Stomach (tissue), 9 donors: ENCODE measurements around the gene JMJD1C. TPM values are rescaled to one million over a fixed set of nuclear protein-coding genes. Genes with fewer than 3 reads are reported as not detected.

Experiments
- DNase-seq, 2 donors: peaks; one replicate each; pipeline versions ENCODE4 v3.0.0 to v3.0.0-alpha.2; 2013 to 2019
- H3K27ac ChIP-seq, 5 donors: fragments of 200-600 bp in 4 of 5; sonication (generic) in 4 of 5; one replicate each; pipeline ENCODE4 v1.5.1; 2013 to 2019; ENCODE audit warnings: mild to moderate bottlenecking in 1 of 5, moderate library complexity in 1 of 5
- H3K27me3 ChIP-seq, 3 donors: fragments of 200-600 bp; sonication (generic); one replicate each; pipeline ENCODE4 v1.5.1; 2017 to 2019; ENCODE audit warnings: mixed run types in 1 of 3
- H3K36me3 ChIP-seq, 4 donors: fragments of 200-600 bp; sonication (generic); 1 replicate in 3 of 4; 2 replicates in 1 of 4; pipeline ENCODE4 v1.5.1; 2016 to 2019
- H3K4me1 ChIP-seq, 4 donors: fragments of 200-600 bp; sonication (generic); one replicate each; pipeline ENCODE4 v1.5.1; 2016 to 2019
- H3K4me3 ChIP-seq, 4 donors: fragments of 200-600 bp; sonication (generic) in 3 of 4; one replicate each; pipeline ENCODE4 v1.5.1; 2016 to 2019; ENCODE audit warnings: mild to moderate bottlenecking in 1 of 4
- H3K9me3 ChIP-seq, 4 donors: fragments of 200-600 bp; sonication (generic); one replicate each; pipeline ENCODE4 v1.5.1; 2016 to 2019
- CTCF ChIP-seq, 7 experiments: fragments of 450-650 bp in 4 of 7; fragments of 200-600 bp in 3 of 7; sonication (generic) in 3 of 7; IDR thresholded peaks; one replicate each; pipeline ENCODE4 v1.5.1; 2016 to 2019; ENCODE audit warnings: antibody characterized with exemption in 7 of 7, control low read depth in 2 of 7, mild to moderate bottlenecking in 1 of 7
- EP300 ChIP-seq: sonication (generic); formaldehyde crosslinking; IDR thresholded peaks from one replicate; pipeline ENCODE4 v1.6.1; 2017; ENCODE audit warnings: antibody characterized with exemption
- POLR2A ChIP-seq, 4 donors: fragments of 450-650 bp; IDR thresholded peaks; one replicate each; pipeline ENCODE4 v1.6.1; 2016; ENCODE audit warnings: antibody characterized with exemption in 4 of 4, control low read depth in 2 of 4, mild to moderate bottlenecking in 1 of 4, moderate library complexity in 1 of 4
- POLR2AphosphoS5 ChIP-seq, 3 donors: sonication (generic); formaldehyde crosslinking; IDR thresholded peaks; one replicate each; pipeline ENCODE4 v1.6.1; 2016; ENCODE audit warnings: antibody characterized with exemption in 3 of 3
- WGBS, 5 donors: extraction: QIAGEN DNeasy Blood & Tissue Kit in 3 of 5; methylation state at CpG; one replicate each; pipeline versions ENCODE4 v1.1.5 to v1.1.7; 2013 to 2018; 5-methylcytosine and 5-hydroxymethylcytosine counted together
- intact Hi-C: fragments of 100-400 bp; cut with DNase I; formaldehyde crosslinking; loops from one replicate; pipeline ENCODE4 v1.15.1; 2023; ENCODE audit warnings: low total_unique reads
- polyA plus RNA-seq, 3 donors: library from polyadenylated mRNA; stranded (reverse); fragments of 200-250 nt; gene quantifications; one replicate each; pipeline ENCODE4 v1.2.3, GENCODE V29; 2013
- total RNA-seq, 5 donors: library from RNA; depleted of rRNA; stranded (reverse); fragments of >200 nt; gene quantifications; one replicate each; pipeline versions ENCODE4 v1.1.0 to v1.2.3, GENCODE V29; 2014 to 2016
- donor health status: healthy with polysubstance abuse.
- donor health status: Bipolar disorder and iron deficiency.
- donor health status: healthy.

The JMJD1C gene
- total and polyA plus RNA-seq, 8 donors, result 13.6 to 235 (median 33.5) TPM

DNA sequence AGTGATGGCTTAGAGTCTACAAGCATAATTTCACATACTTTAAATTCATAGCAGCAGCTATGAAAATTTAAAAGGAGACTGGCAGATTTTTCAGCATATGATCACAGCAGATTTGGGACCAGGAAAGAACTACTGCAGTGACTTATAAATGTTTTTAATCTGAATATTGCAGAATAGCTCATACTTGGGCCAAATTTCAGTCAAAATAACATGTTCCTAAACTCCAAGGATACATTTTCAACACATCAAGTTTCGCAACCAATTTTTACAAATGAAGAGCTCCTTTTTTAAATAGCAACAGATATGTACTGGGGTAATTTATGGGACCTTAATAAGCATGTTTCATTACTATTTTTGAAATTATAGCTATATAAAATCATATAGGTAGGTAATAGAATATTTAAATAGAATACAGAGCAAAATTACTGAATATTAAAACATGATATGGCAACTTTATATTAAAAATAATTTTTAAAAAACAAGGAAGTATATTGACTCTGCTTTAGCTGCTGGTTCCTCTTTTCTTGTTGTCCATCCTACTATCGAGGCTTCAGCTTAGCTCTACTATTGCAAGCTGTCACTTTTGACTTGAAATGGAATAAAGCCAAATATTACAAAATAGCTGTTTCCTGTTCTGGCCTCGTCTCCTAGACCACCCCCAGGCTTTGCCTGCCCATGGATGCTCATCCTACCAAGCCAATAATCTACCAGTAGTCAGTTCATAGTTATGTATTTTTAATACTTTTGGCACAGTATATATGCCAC is 209.6 kb downstream of the JMJD1C start:
- Histone ChIP-seq H3K4me1 (peaks cover 42 to 97% (median 61%) of the 10 kb centered on the region in 4 donors), H3K27ac (peak overlapping the region in 4 of 5 donors; percentile 0 to 74 (median 52)), H3K27me3 (no peaks in the 10 kb centered on the region), H3K36me3 (peaks cover 0 to 9% (median 2%) of the 10 kb centered on the region in 4 donors), H3K4me3 (no peak overlapping the region), H3K9me3 (no peaks in the 10 kb centered on the region)
- 43 to 57% (median 55%) methylated on average over 3 of the region's 3 CpGs for WGBS, 5 donors
- peak in 1 of 2 donors; percentile 37 for DNase-seq
- intact Hi-C loops, result no loop called here
- no peak for TF ChIP-seq EP300
- TF ChIP-seq POLR2AphosphoS5 (IDR thresholded peaks at IDR 0.05), result peak in 1 of 3 donors; percentile 23

GRCh38 chr10:63255316-63255715 is 210.5 kb downstream of the JMJD1C start:
- no peaks in the 10 kb centered on the region for H3K9me3 ChIP-seq
- no peaks in the 10 kb centered on the region for H3K27me3 ChIP-seq
- peaks cover 0 to 4% (median 0%) of the 10 kb centered on the region in 4 donors for H3K36me3 ChIP-seq
- WGBS, 5 donors, result 81 to 87% (median 85%) methylated on average over 4 of the region's 4 CpGs
- TF ChIP-seq CTCF (IDR thresholded peaks at IDR 0.05) (no peak), POLR2A (IDR thresholded peaks at IDR 0.05) (no peak), EP300 (no peak), POLR2AphosphoS5 (IDR thresholded peaks at IDR 0.05) (no peak)
- no peak for DNase-seq
- H3K4me1 ChIP-seq, result peaks cover 36 to 88% (median 57%) of the 10 kb centered on the region in 4 donors
- peak overlapping the region in 2 of 5 donors; percentile 17 to 74 for H3K27ac ChIP-seq
- H3K4me3 ChIP-seq, result no peak overlapping the region
- intact Hi-C loops, result no loop called here

DNA sequence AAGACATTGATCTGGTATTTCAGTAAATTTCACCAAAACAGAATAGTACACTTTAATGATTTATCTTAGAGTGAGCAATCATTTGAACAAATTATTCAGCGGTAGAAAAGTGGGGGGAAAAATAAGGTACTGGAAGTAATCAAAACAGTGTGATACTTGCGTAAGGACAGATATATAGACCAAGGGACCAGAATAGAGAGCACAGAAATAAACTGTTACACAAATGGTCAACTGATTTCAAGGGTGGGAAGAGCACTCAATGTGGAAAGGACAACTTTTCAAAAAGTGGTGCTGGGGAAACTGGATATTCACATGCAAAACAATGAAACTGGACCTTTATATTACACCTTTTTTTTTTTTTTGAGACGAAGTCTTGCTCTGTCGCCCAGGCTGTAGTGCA is 212.7 kb downstream of the JMJD1C start:
- DNase-seq, result no peak
- 89 to 98% (median 94%) methylated on average over 4 of the region's 4 CpGs for WGBS, 5 donors
- intact Hi-C loops, result no loop called here
- H3K9me3 ChIP-seq, result no peaks in the 10 kb centered on the region
- TF ChIP-seq POLR2A (IDR thresholded peaks at IDR 0.05) (no peak), CTCF (IDR thresholded peaks at IDR 0.05) (no peak), POLR2AphosphoS5 (IDR thresholded peaks at IDR 0.05) (no peak), EP300 (no peak)
- peaks cover 14 to 65% (median 37%) of the 10 kb centered on the region in 4 donors for H3K4me1 ChIP-seq
- peaks cover 3 to 13% (median 10%) of the 10 kb centered on the region in 4 donors for H3K36me3 ChIP-seq
- H3K4me3 ChIP-seq, result no peak overlapping the region
- no peaks in the 10 kb centered on the region for H3K27me3 ChIP-seq
- no peak overlapping the region for H3K27ac ChIP-seq

GRCh38 chr10:63252095-63252762 is 213.5 kb downstream of the JMJD1C start:
- H3K27me3 ChIP-seq, result no peaks in the 10 kb centered on the region
- H3K4me1 ChIP-seq, result peaks cover 12 to 62% (median 32%) of the 10 kb centered on the region in 4 donors
- no peak for DNase-seq
- intact Hi-C loops, result no loop called here
- TF ChIP-seq EP300, result no peak
- H3K9me3 ChIP-seq, result no peaks in the 10 kb centered on the region
- no peak overlapping the region for H3K27ac ChIP-seq
- H3K4me3 ChIP-seq, result no peak overlapping the region
- H3K36me3 ChIP-seq, result peaks cover 3 to 13% (median 10%) of the 10 kb centered on the region in 4 donors

DNA sequence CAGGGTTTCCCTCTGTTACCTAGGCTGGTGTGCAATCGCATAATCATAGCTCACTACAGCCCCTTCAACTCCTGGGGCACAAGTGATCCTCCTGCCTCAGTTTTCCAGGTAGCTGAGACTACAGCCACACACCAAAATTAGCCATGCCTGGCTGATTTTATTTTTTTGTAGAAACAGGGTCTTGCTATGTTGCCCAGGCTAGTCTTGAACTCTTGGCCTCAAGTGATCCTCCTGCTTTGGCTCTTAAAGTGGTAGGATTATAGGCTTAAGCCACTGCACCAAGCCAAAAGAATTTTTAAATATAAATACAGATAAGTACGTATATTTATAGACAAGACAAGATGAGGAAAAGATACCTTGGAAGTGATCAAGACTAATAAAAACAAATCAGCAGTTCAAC is 215.7 kb downstream of the JMJD1C start:
- no peak overlapping the region for H3K4me3 ChIP-seq
- H3K9me3 ChIP-seq, result no peaks in the 10 kb centered on the region
- DNase-seq, result no peak
- intact Hi-C loops, result no loop called here
- no peak overlapping the region for H3K27ac ChIP-seq
- H3K27me3 ChIP-seq, result no peaks in the 10 kb centered on the region
- peaks cover 3 to 13% (median 10%) of the 10 kb centered on the region in 4 donors for H3K36me3 ChIP-seq
- 75 to 86% (median 82%) methylated on average over 2 of the region's 2 CpGs for WGBS, 5 donors
- TF ChIP-seq EP300, result no peak
- no peak for TF ChIP-seq CTCF (IDR thresholded peaks at IDR 0.05)
- TF ChIP-seq POLR2AphosphoS5 (IDR thresholded peaks at IDR 0.05), result no peak
- TF ChIP-seq POLR2A (IDR thresholded peaks at IDR 0.05), result no peak
- peaks cover 0 to 46% (median 13%) of the 10 kb centered on the region in 4 donors for H3K4me1 ChIP-seq
